ENCODE data around the gene SYN1.

SYN1 gene

GRCh38 chrX:47649271-47649670 is 29.6 kb upstream of the SYN1 start:
- Histone ChIP-seq H2AFZ (ENCODE audit: low read depth, low read length) (no peak overlapping the region), H4K8ac (ENCODE audit: low read length) (no peak overlapping the region), H3K36me3 (ENCODE audit: control insufficient read depth in 1 of 2, insufficient read depth in 2 of 2, low read depth in 1 of 2, low read length in 2 of 2) (peaks cover 9 to 28% of the 10 kb centered on the region in 2 experiments), H2BK15ac (ENCODE audit: low read depth, poor library complexity, severe bottlenecking) (no peak overlapping the region), H3K9ac (ENCODE audit: low read length) (peak overlapping the region; percentile 89), H3K27ac (ENCODE audit: low read length, poor library complexity, severe bottlenecking) (no peak overlapping the region), H3K27me3 (ENCODE audit: control insufficient read depth in 1 of 2, insufficient read depth in 1 of 2, low read length in 2 of 2) (peaks cover 0 to 3% of the 10 kb centered on the region in 2 experiments), H2BK5ac (ENCODE audit: low read depth, low read length, poor library complexity, severe bottlenecking) (no peak overlapping the region), H3K23ac (ENCODE audit: low read length in 2 of 2) (no peak overlapping the region), H2BK12ac (ENCODE audit: low read length in 2 of 2) (no peak overlapping the region), H3K9me3 (ENCODE audit: control insufficient read depth, low read length) (no peaks in the 10 kb centered on the region), H3K4me3 (ENCODE audit: insufficient read depth in 1 of 2, low read depth in 1 of 2, low read length in 2 of 2) (peak overlapping the region in 1 of 2 experiments; percentile 82), H2BK120ac (ENCODE audit: low read depth, low read length) (no peak overlapping the region), H2AK5ac (ENCODE audit: low read length, severe bottlenecking) (no peak overlapping the region), H3K4me1 (ENCODE audit: control insufficient read depth, insufficient read depth, low read depth, low read length) (peaks cover 13% of the 10 kb centered on the region), H3K4me2 (ENCODE audit: low read length, poor library complexity, severe bottlenecking) (peak overlapping the region; percentile 58), H3K4ac (ENCODE audit: low read depth in 1 of 2, low read length in 2 of 2) (no peak overlapping the region), H4K91ac (ENCODE audit: low read length) (no peak overlapping the region), H3K79me1 (replicated peaks; ENCODE audit: low read length, poor library complexity, severe bottlenecking) (peaks cover 3% of the 10 kb centered on the region), H3K14ac (ENCODE audit: low read length in 2 of 2) (no peak overlapping the region), H3K18ac (ENCODE audit: low read depth in 1 of 2, low read length in 2 of 2) (peak overlapping the region in 1 of 2 experiments; percentile 11)
- 77% methylated on average over 4 of the region's 8 CpGs for WGBS
- DNase-seq: no peak

GRCh38 chrX:47648376-47648775 is 28.7 kb upstream of the SYN1 start:
- peaks cover 0 to 3% of the 10 kb centered on the region in 2 experiments for H3K27me3 ChIP-seq (ENCODE audit: control insufficient read depth in 1 of 2, insufficient read depth in 1 of 2, low read length in 2 of 2)

GRCh38 chrX:47646636-47647035 is 27.0 kb upstream of the SYN1 start:
- H3K4me3 ChIP-seq (ENCODE audit: insufficient read depth in 1 of 2, low read depth in 1 of 2, low read length in 2 of 2): no peak overlapping the region
- no peak overlapping the region for H3K9ac ChIP-seq (ENCODE audit: low read length)
- H3K4ac ChIP-seq (ENCODE audit: low read depth in 1 of 2, low read length in 2 of 2): no peak overlapping the region
- H2AK5ac ChIP-seq (ENCODE audit: low read length, severe bottlenecking): no peak overlapping the region
- H3K23ac ChIP-seq (ENCODE audit: low read length in 2 of 2): no peak overlapping the region
- H3K4me2 ChIP-seq (ENCODE audit: low read length, poor library complexity, severe bottlenecking): no peak overlapping the region
- no peak overlapping the region for H2BK120ac ChIP-seq (ENCODE audit: low read depth, low read length)
- 92% methylated on average over 2 of the region's 6 CpGs for WGBS
- H3K4me1 ChIP-seq (ENCODE audit: control insufficient read depth, insufficient read depth, low read depth, low read length): peaks cover 13% of the 10 kb centered on the region
- H4K91ac ChIP-seq (ENCODE audit: low read length): no peak overlapping the region
- H4K8ac ChIP-seq (ENCODE audit: low read length): no peak overlapping the region
- no peak overlapping the region for H3K27ac ChIP-seq (ENCODE audit: low read length, poor library complexity, severe bottlenecking)
- no peak overlapping the region for H2AFZ ChIP-seq (ENCODE audit: low read depth, low read length)
- no peak overlapping the region for H2BK5ac ChIP-seq (ENCODE audit: low read depth, low read length, poor library complexity, severe bottlenecking)
- H3K18ac ChIP-seq (ENCODE audit: low read depth in 1 of 2, low read length in 2 of 2): no peak overlapping the region
- H2BK12ac ChIP-seq (ENCODE audit: low read length in 2 of 2): no peak overlapping the region
- H3K9me3 ChIP-seq (ENCODE audit: control insufficient read depth, low read length): no peaks in the 10 kb centered on the region
- no peak overlapping the region for H2BK15ac ChIP-seq (ENCODE audit: low read depth, poor library complexity, severe bottlenecking)
- no peak for DNase-seq
- H3K79me1 ChIP-seq (replicated peaks; ENCODE audit: low read length, poor library complexity, severe bottlenecking): peaks cover 3% of the 10 kb centered on the region
- H3K36me3 ChIP-seq (ENCODE audit: control insufficient read depth in 1 of 2, insufficient read depth in 2 of 2, low read depth in 1 of 2, low read length in 2 of 2): peaks cover 8 to 17% of the 10 kb centered on the region in 2 experiments
- H3K27me3 ChIP-seq (ENCODE audit: control insufficient read depth in 1 of 2, insufficient read depth in 1 of 2, low read length in 2 of 2): no peaks in the 10 kb centered on the region
- H3K14ac ChIP-seq (ENCODE audit: low read length in 2 of 2): no peak overlapping the region

More at GRCh38 chrX:47648376-47648775, 28.7 kb upstream of the SYN1 start:
- no peak overlapping the region for H3K4me2 ChIP-seq (ENCODE audit: low read length, poor library complexity, severe bottlenecking)
- no peaks in the 10 kb centered on the region for H3K9me3 ChIP-seq (ENCODE audit: control insufficient read depth, low read length)
- peaks cover 10 to 25% of the 10 kb centered on the region in 2 experiments for H3K36me3 ChIP-seq (ENCODE audit: control insufficient read depth in 1 of 2, insufficient read depth in 2 of 2, low read depth in 1 of 2, low read length in 2 of 2)
- H3K27ac ChIP-seq (ENCODE audit: low read length, poor library complexity, severe bottlenecking): no peak overlapping the region
- H4K8ac ChIP-seq (ENCODE audit: low read length): no peak overlapping the region
- H3K14ac ChIP-seq (ENCODE audit: low read length in 2 of 2): no peak overlapping the region
- H3K23ac ChIP-seq (ENCODE audit: low read length in 2 of 2): no peak overlapping the region
- no peak overlapping the region for H3K18ac ChIP-seq (ENCODE audit: low read depth in 1 of 2, low read length in 2 of 2)
- peaks cover 13% of the 10 kb centered on the region for H3K4me1 ChIP-seq (ENCODE audit: control insufficient read depth, insufficient read depth, low read depth, low read length)
- no peak overlapping the region for H3K4ac ChIP-seq (ENCODE audit: low read depth in 1 of 2, low read length in 2 of 2)
- no peak overlapping the region for H4K91ac ChIP-seq (ENCODE audit: low read length)
- H2BK120ac ChIP-seq (ENCODE audit: low read depth, low read length): no peak overlapping the region
- H2AFZ ChIP-seq (ENCODE audit: low read depth, low read length): no peak overlapping the region
- peak overlapping the region in 1 of 2 experiments; percentile 82 for H3K4me3 ChIP-seq (ENCODE audit: insufficient read depth in 1 of 2, low read depth in 1 of 2, low read length in 2 of 2)
- no peak overlapping the region for H2BK12ac ChIP-seq (ENCODE audit: low read length in 2 of 2)
- H3K79me1 ChIP-seq (replicated peaks; ENCODE audit: low read length, poor library complexity, severe bottlenecking): peaks cover 3% of the 10 kb centered on the region
- no peak overlapping the region for H2AK5ac ChIP-seq (ENCODE audit: low read length, severe bottlenecking)
- WGBS: 73% methylated on average over 1 of the region's 2 CpGs
- H2BK15ac ChIP-seq (ENCODE audit: low read depth, poor library complexity, severe bottlenecking): no peak overlapping the region
- H2BK5ac ChIP-seq (ENCODE audit: low read depth, low read length, poor library complexity, severe bottlenecking): no peak overlapping the region
- no peak for DNase-seq
- H3K9ac ChIP-seq (ENCODE audit: low read length): peak overlapping the region; percentile 89

DNA sequence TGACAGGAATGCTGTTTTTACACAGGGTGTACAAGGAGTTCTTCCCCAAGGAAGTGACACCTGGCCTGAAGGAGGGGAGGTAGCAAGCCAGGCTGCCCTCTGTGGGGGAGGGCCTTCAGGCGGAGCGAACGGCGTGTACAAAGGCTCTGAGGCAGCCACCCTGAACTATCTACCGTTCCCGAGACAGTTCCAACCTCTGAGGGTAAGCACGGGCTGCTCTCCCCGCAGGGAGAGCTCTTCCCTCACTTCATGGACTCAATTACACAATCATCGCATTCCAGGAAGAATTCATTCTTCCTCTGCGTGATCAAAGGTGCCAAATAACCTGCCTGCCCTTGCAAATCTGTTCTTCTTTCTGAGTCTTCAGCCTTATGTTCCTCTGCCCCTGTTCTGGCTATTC is 25.9 kb upstream of the SYN1 start:
- H2BK120ac ChIP-seq (ENCODE audit: low read depth, low read length): no peak overlapping the region
- no peak overlapping the region for H2BK12ac ChIP-seq (ENCODE audit: low read length in 2 of 2)
- H3K23ac ChIP-seq (ENCODE audit: low read length in 2 of 2): no peak overlapping the region
- H2AK5ac ChIP-seq (ENCODE audit: low read length, severe bottlenecking): no peak overlapping the region
- no peaks in the 10 kb centered on the region for H3K27me3 ChIP-seq (ENCODE audit: control insufficient read depth in 1 of 2, insufficient read depth in 1 of 2, low read length in 2 of 2)
- WGBS: 91% methylated on average over 10 of the region's 10 CpGs
- no peak overlapping the region for H3K18ac ChIP-seq (ENCODE audit: low read depth in 1 of 2, low read length in 2 of 2)
- H2AFZ ChIP-seq (ENCODE audit: low read depth, low read length): no peak overlapping the region
- no peak overlapping the region for H3K27ac ChIP-seq (ENCODE audit: low read length, poor library complexity, severe bottlenecking)
- H3K9me3 ChIP-seq (ENCODE audit: control insufficient read depth, low read length): no peaks in the 10 kb centered on the region
- no peak overlapping the region for H3K9ac ChIP-seq (ENCODE audit: low read length)
- no peak overlapping the region for H4K8ac ChIP-seq (ENCODE audit: low read length)
- H3K4me3 ChIP-seq (ENCODE audit: insufficient read depth in 1 of 2, low read depth in 1 of 2, low read length in 2 of 2): no peak overlapping the region
- no peak for DNase-seq
- H2BK5ac ChIP-seq (ENCODE audit: low read depth, low read length, poor library complexity, severe bottlenecking): no peak overlapping the region
- no peak overlapping the region for H3K4ac ChIP-seq (ENCODE audit: low read depth in 1 of 2, low read length in 2 of 2)
- H3K4me2 ChIP-seq (ENCODE audit: low read length, poor library complexity, severe bottlenecking): no peak overlapping the region
- H2BK15ac ChIP-seq (ENCODE audit: low read depth, poor library complexity, severe bottlenecking): no peak overlapping the region
- no peak overlapping the region for H4K91ac ChIP-seq (ENCODE audit: low read length)
- H3K79me1 ChIP-seq (replicated peaks; ENCODE audit: low read length, poor library complexity, severe bottlenecking): peaks cover 6% of the 10 kb centered on the region
- H3K4me1 ChIP-seq (ENCODE audit: control insufficient read depth, insufficient read depth, low read depth, low read length): peaks cover 10% of the 10 kb centered on the region
- H3K14ac ChIP-seq (ENCODE audit: low read length in 2 of 2): no peak overlapping the region
- H3K36me3 ChIP-seq (ENCODE audit: control insufficient read depth in 1 of 2, insufficient read depth in 2 of 2, low read depth in 1 of 2, low read length in 2 of 2): peaks cover 13 to 28% of the 10 kb centered on the region in 2 experiments

Measured in mesenchymal stem cell (in vitro differentiated cells and primary cell).